MV-4-11 (cell line): ENCODE data around the gene NIPAL3.
A peak's percentile ranks its signal among the peaks of the same experiment; 100 is the strongest.

Experiments
- DNase-seq: peaks from one replicate; lab custom pipeline; 2025; lab: John Stamatoyannopoulos, UW

Gene NIPAL3

GRCh38 chr1:24415334-24415909, at the start of gene NIPAL3:
NIPAL3 (plus strand) TSS chr1:24415802; CDS start chr1:24419548, 3,746 bp downstream.
- peak; percentile 94 for DNase-seq

GRCh38 chr1:24366707-24367106, 48.9 kb upstream of the NIPAL3 start:
- DNase-seq, result no peak

GRCh38 chr1:24369199-24369598, 46.4 kb upstream of the NIPAL3 start:
- no peak for DNase-seq

- no peak for DNase-seq
Measured at GRCh38 chr1:24369801-24370200, 45.8 kb upstream of the NIPAL3 start.

GRCh38 chr1:24373044-24373443, 42.6 kb upstream of the NIPAL3 start:
- peak; percentile 24 for DNase-seq

GRCh38 chr1:24373710-24374109, 41.9 kb upstream of the NIPAL3 start:
- no peak for DNase-seq

- no peak for DNase-seq
Measured at GRCh38 chr1:24374891-24375786, 40.5 kb upstream of the NIPAL3 start.

GRCh38 chr1:24379733-24380315, 35.8 kb upstream of the NIPAL3 start:
- peak; percentile 1 for DNase-seq

- DNase-seq, result no peak
Measured at GRCh38 chr1:24380508-24380907, 35.1 kb upstream of the NIPAL3 start.

GRCh38 chr1:24381256-24381655, 34.3 kb upstream of the NIPAL3 start:
- no peak for DNase-seq

GRCh38 chr1:24382165-24382577, 33.4 kb upstream of the NIPAL3 start:
- no peak for DNase-seq

- DNase-seq, result no peak
Measured at GRCh38 chr1:24383381-24383940, 32.1 kb upstream of the NIPAL3 start.

GRCh38 chr1:24384251-24385090, 31.1 kb upstream of the NIPAL3 start:
- DNase-seq, result peak; percentile 59

GRCh38 chr1:24385160-24385940, 30.3 kb upstream of the NIPAL3 start:
- peak; percentile 57 for DNase-seq

- DNase-seq, result no peak
Measured at GRCh38 chr1:24386241-24386640, 29.4 kb upstream of the NIPAL3 start.

- no peak for DNase-seq
Measured at GRCh38 chr1:24386931-24387330, 28.7 kb upstream of the NIPAL3 start.

- DNase-seq, result no peak
Measured at GRCh38 chr1:24387636-24388175, 27.9 kb upstream of the NIPAL3 start.

GRCh38 chr1:24388331-24388885, 27.2 kb upstream of the NIPAL3 start:
- no peak for DNase-seq

GRCh38 chr1:24389231-24389678, 26.3 kb upstream of the NIPAL3 start:
- DNase-seq, result no peak
